Renal cortical epithelial cell (primary cell): ENCODE data around the gene MZT2B. TPM values are rescaled to one million over a fixed set of nuclear protein-coding genes. Genes with fewer than 3 reads are reported as not detected.
"Not testable (repeated sequence)": the region's sequence is repeated elsewhere in the genome, so short reads cannot be mapped to it uniquely, and the experiment has no call there.

Experiments
- DNase-seq: peaks from one replicate; pipeline ENCODE4 v3.0.0-alpha.2; 2011; ENCODE audit warnings: low read depth
- total RNA-seq: library from RNA; depleted of rRNA; stranded (reverse); fragments of >200 nt; gene quantifications from 2 replicates; pipeline ENCODE4 v1.2.3, GENCODE V29; 2014

MZT2B gene
- total RNA-seq, 1 donor from 2014 or later = 59.8 TPM

GRCh38 chr2:130180404-130181324 is 1.4 kb upstream of the MZT2B start:
- DNase-seq = peak; percentile 10

- peak; percentile 82 for DNase-seq
Observed at GRCh38 chr2:130181325-130181879, 660 bp upstream of the MZT2B start, which contains the start of gene SMPD4. Gene SMPD4, minus strand, starts transcription at chr2:130181602. Its CDS starts 5,010 bp downstream, at chr2:130176592.

GRCh38 chr2:130182826-130183511 is 907 bp downstream of the MZT2B start:
- not testable (repeated sequence) for DNase-seq

DNA sequence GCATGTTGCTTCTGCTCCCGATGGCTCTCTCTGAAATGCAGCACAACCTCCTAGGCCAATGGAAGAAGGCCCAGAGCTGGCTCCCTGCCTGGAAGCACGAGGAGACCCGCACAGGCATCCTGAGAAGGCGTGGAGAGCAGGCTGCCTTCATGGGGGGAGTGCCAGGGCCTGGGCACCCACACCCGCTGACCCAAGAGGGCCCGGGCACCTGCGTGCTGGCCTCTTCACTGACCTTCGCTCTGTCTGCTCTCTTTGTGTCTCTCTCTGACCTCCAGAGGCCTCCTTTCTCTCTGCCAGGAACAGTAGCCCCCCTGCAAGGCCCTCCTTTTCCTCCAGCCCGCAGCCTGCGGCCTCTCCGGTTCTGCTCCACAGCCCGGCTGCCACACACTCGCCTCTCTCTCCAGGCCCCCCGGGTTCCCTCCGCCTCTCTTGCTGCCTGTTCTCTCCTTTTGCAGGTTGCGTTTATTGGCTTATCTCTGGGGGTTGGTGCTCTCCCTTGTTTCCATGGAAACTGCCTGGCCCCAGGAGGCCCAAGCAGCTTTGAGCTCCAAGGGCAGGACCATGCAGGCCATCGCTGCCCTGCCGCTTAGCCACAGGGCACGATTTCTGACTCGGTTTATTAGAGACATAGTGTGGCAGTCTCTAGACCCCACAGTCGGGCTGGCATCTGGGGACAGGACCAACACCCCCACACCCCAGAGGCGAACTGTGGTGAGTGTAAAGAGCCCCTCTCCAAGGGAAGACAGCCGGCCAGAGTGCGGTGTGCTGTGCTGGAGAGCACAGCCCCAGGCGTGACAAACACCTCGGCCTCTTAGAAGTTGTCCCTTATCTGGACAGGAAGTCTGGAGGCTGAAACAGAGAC is 1.7 kb downstream of the MZT2B start:
- no peak for DNase-seq

DNA sequence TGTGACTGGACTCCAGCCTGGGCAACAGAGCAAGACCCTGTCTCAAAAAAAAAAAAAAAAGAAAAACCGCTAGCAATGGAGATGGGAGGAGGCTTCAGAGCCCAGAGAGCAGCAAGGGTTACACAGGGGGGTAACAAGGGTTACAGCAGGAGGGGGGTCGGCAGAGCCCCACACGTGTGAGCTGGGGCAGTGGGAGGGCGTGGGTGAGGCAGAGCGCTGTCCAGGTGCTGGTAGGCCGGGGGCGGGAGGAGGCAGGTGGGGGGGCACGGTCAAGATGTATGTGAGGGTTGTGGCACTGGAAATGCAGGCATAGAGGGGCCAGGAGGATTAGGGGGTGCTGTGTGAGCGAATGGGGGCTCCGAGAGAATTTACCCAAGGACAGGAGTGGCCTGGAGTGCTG is 3.4 kb downstream of the MZT2B start:
- DNase-seq = no peak

DNA sequence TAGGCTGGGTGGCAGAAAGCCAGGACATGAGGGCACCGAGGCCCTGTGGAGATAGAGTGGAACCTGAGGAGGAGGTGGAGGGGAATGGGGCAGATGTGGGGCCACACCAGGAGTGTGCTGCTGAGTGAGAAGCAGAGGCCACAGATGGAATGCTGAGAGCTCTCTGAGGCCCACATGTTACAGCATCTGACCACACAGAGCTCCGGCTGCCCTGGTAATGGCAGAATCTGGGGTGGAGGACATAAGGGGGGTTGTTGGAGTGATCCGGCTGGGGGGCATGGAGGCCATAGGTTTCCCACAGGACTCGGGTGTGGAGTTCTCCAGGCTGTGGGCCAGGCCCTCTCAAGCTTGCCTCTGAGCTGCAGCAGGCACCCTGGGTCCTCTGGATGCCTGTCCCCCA is 3.8 kb downstream of the MZT2B start:
- no peak for DNase-seq

- DNase-seq = no peak
Observed at GRCh38 chr2:130186391-130186790, 4.3 kb downstream of the MZT2B start.

DNA sequence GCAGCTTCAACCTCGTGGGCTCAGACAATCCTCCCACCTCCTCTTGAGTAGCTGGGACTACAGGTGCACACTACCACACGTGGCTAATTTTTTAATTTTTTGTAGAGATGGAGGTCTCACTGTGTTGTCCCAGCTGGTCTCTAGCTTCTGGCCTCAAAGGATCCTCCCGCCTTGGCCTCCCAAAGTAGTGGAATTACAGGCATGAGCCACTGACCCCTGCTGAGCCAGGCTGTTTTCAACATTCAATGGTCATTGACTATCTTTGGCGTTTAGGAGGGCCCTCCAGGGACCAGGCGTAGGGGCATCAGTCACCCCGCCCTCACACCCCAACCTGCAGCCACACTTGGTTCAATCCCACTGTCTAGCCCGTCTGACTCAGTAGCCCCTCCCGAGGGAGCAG is 5.2 kb downstream of the MZT2B start:
- no peak for DNase-seq

GRCh38 chr2:130187859-130188792 is 6.1 kb downstream of the MZT2B start:
- DNase-seq = not testable (repeated sequence)

GRCh38 chr2:130188958-130189357 is 6.9 kb downstream of the MZT2B start:
- not testable (repeated sequence) for DNase-seq

GRCh38 chr2:130190237-130190636 is 8.2 kb downstream of the MZT2B start:
- no peak for DNase-seq

DNA sequence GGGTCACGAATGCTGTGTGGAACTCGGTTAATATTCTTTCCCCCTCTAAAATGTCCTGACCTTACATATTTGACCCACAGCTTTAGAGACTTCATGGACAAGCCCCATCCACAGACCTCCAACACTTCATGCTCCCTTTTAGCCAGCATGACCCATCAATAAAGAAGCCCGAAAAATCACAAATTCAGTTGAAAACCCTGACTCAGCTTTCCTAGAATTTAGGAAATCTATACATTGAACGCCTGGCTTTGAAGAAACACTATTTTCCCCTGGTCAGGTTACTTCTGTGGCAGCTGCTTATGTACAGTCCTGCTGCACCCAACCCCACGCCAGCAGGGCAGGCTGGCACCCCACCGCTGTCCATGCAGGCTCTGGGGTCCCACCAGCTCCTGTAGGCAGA is 9.3 kb downstream of the MZT2B start:
- DNase-seq = not testable (repeated sequence)

GRCh38 chr2:130192451-130192850 is 10.4 kb downstream of the MZT2B start:
- peak; percentile 20 for DNase-seq

GRCh38 chr2:130193824-130194223 is 11.8 kb downstream of the MZT2B start:
- DNase-seq = not testable (repeated sequence)

DNA sequence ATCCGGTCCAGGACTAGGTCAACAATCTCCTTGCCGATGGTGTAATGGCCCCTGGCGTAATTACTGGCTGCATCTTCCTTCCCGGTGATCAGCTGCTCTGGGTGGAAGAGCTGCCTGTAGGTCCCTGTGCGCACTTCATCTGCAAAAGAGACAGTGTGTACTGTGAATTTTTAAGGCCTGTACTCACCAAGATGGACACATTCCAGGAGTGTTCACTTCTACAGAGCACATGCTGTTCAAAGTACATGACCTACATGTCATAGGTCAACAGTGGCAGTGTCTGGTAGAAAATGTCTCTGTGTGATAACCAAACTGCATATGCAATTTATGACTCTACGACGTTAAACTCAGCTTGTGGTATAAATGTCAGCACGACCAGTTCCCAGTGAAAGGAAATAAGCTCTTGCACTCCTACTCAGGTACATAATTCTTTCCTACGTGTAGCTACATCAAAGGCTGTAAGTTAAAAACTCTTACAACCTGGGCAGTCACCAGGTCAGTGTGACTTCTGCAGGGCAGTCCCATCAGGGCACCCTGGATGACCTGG is 13.1 kb downstream of the MZT2B start:
- not testable (repeated sequence) for DNase-seq

GRCh38 chr2:130196052-130196451 is 14.0 kb downstream of the MZT2B start:
- not testable (repeated sequence) for DNase-seq

- DNase-seq = no peak
Observed at GRCh38 chr2:130198343-130198742, 16.3 kb downstream of the MZT2B start, which contains the start of gene TUBA3E. Gene TUBA3E, minus strand, starts transcription at chr2:130198439. Its CDS starts 79 bp downstream, at chr2:130198360.

DNA sequence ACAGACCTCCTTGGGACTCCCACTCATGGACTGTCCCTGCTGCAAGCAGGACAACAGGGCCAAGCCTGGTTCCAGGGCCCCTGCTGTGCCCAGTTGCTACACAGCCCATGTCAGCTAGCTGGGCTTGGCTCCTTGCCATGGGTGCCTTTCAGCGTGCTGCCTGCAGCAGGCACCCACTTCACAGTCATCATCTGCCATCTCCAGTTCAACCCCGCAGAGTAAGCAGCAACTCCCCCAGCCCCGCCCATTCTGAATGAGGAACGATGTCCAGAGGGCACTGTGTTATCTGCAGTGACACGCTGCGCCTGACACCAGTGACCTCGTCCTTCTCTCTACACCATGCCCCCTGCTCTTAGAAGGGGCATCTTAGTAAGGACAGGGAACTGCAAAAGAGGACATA is 20.5 kb downstream of the MZT2B start:
- DNase-seq = not testable (repeated sequence)

- not testable (repeated sequence) for DNase-seq
Observed at GRCh38 chr2:130203150-130203549, 21.1 kb downstream of the MZT2B start.

GRCh38 chr2:130207051-130207450 is 25.0 kb downstream of the MZT2B start:
- DNase-seq = not testable (repeated sequence)
